ENCODE measurements around the gene COX4I1. TPM values are rescaled to one million over a fixed set of nuclear protein-coding genes. Genes with fewer than 3 reads are reported as not detected.

Gene COX4I1
- total and polyA plus RNA-seq, 2 of the 8 experiments (the other 6 are each of a cell fraction or from before 2014, with no cell fraction given) = 507 to 707 TPM

GRCh38 chr16:85832570-85833218 lies 33.2 kb downstream of the COX4I1 start (continued):
- TF ChIP-seq KDM5A (IDR thresholded peaks at IDR 0.05; ENCODE audit: low read length) = no peak
- TF ChIP-seq YY1 (IDR thresholded peaks at IDR 0.05; ENCODE audit: low read depth, low read length) = no peak
